SW 1271 (cell line): Measurements from ENCODE around the gene DDX54.
"Not testable (repeated sequence)": the region's sequence is repeated elsewhere in the genome, so short reads cannot be mapped to it uniquely, and the experiment has no call there.

Experiments used
- DNase-seq, 2 experiments: peaks; one replicate each; lab custom pipeline; 2025; lab: John Stamatoyannopoulos, UW

The DDX54 gene

DNA sequence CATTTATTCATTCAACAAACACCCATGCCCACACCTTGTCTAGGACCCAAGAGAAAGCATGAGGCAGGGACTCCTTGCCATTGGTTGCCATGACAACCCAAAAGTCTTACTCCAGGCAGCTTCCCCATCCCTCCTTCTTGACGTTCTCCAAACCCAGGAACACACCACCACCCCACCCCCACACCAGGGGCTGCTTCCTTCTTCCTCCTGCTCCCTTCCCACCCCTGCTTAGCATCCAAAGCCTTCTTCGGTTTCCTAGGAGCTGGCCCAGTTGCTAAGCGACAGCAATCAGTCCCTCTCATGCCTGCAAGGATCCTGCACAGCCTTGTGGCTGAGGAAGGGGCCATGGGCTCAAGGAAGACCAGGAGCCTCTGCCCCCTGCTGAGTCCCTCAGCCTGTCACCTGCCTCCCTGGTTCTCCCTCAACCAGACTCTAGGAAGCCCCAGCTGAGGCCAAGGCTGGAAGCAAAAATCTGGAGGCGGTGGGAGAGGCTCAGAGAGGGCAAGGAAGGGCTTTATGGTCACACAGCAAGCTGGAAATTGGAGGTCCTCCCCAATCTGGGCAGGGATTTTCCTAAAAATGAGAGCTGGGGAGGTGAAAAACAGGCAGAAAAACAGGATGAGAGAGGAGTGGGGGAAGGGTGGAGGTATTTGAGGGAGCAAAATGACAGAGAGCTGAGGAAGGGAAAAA, 65.2 kb downstream of the DDX54 start:
- no peak for DNase-seq

DNA sequence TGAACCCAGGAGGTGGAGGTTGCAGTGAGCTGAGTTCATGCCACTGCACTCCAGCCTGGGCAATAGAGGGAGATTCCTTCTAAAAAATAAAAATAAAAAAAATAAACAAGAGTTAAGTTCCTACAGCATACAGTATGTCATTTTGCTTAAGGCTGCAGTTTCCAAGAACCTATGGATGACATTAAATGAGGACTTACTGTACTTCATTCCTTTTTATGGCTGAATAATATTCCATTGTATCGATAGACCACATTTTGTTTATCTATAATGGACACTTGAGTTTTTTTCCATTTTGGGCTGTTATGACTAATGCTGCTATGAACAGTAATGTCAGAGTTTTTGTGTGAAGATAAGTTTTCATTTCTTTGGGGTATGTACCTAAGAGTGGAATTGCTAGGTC, 67.1 kb downstream of the DDX54 start:
- no peak for DNase-seq

DNA sequence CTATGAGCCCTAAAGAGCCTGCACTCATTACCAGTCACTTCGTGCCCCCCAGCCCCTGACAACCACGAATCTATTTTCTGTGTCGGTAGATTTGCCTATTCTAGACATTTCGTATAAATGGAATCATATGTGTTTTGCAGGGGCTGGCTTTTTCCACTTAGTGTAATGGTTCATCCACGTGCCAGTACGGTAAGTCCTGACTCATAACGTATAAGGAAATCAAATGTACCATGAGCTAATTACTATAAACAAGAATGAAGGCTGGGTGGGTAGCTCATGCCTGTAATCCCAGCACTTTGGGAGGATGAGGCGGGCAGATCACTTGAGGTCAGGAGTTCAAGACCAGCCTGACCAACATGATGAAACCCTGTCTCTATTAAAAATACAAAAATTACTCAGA, 67.6 kb downstream of the DDX54 start:
- DNase-seq, result not testable (repeated sequence)

DNA sequence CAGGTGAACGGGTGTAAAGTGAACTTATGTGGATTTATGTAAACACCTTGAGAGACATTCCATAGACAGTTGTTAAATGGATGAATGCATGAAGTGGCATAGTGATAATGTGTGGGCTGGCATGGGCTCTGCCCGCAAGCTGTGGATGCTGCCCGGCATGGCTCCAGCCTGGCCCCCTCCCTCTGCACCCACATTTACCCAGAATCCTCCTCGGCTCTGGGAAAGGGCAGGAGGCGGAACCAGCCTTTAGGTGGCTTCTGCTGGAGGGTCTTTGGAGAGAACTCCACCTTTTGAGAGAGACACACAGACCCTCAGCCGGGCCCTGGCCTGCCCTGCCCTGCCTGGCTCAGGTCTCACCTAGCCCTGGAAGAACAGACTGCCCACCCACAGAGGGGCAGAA, 68.4 kb downstream of the DDX54 start:
- no peak for DNase-seq

DNA sequence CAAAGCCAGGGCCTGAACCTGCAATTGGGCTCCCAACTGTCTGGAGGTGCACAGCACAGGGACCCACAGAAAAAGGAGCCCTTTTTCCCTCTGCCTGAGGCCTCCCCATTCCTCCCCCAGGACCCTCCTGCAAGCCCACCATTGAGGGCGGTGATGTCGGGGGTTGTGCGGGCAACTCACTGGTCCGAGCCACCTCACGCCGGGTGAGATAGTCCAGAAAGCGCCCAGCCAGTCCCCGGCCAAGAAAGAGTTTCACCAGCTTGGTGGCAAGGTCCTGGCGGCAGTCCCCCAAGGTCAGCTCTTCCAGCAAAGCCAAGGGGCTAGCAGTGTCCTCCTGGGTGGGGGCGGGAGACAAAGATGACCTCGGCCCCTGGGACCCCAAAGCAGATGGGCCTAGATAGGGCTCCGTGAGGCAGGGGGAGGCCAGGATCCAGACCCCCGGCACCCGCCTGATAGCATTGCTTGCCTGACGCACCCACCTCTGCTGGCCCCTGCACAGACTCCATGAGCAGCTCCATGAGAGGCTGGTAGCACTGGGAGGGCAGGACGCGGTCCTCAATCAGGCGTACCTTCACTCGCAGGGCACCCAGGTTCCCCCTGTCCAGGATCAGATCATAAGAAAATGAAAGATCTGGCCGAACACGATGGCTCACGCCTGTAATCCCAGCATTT, 69.7 kb downstream of the DDX54 start:
- no peak for DNase-seq

DNA sequence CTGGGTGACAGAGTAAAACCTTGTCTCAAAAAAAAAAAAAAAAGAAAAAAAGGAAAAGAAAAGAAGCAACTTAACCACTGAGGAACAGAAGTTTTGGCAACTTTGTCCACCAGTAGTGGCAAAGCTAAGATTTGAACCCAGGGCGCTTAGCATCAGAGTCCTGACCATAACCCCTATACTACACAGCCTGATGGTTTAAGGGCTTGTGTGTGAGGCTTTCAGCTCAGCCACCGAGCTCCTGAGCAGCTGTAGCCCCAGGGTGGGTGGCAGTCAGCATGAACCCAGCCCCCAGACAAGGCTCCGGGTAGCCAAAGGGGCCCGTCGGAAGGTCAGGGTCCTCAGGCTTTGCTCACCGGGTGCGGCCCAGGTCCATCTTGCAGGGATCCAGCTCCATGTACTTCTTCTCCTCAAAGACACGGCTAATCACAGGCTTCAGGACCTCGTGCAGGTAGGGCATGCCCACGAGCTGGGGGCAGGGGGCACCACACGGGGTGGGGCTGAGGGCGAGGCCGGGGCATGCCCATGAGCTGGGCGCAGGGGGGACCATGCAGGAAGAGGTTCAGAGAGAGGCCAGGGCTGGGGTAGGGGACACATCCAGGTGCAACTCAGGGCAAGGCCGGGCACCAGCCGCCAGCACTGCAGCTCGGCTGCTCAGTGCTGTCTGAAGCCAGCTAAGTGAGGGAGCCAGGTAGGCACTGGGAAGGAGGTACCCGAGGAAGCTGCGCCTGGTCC, 70.7 kb downstream of the DDX54 start:
- no peak for DNase-seq

DNA sequence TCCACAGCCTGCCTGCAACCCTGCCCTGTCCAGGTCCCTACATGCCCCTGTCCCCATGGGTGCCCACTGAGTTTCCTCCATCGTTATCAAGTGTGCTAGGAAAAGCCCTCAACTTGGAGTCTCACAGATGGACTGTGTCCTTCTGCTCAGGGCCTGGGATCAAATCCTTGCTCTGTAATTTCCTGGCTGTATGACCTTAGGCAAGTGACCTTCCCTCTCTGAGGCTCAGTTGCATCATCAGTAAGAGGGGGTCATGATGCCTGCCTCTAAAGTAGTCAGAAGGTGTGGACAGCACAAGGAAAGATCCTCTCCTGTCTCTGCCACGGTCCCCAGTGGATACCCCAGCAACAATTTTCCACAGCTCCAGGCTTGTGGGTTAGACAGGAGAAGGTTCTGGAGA, 71.9 kb downstream of the DDX54 start:
- DNase-seq, result no peak

DNA sequence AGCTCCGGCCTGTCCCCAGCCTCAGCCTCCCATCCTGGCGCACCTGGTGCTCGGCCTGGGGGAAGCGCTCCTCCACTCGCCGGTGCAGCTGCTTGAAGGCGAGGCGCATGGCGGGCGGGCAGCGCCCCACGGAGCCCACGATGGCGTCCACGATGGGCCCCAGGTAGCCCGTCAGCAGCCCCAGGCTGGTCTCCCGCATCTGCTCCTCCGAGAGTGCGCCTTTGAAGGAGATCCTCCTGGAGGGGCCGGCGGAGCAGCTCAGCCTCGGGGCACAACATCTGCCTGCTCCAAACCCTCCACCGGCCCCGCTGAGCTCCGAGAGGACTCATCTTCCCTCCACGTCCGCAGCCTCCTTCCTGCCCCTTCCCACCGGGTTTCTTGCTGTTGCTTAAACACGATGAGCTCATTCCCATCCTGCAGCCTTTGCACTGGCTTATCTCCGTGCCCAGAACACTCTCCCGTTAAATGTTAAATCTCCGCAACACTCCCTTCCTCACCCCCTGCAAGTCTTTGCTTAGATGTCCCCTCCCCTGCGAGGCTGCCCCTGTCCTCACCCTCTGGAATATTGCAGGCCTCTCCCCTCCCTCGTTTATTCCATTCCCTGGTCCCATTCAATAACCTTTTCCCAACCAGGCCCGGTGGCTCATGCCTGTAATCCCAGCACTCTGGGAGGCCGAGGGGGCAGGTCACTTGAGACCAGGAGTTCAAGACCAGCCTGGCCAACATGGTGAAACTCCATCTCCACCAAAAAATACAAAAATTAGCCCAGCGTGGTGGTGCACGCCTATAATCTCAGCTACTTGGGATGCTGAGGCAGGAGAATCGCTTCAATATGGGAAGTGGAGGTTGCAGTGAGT, 73.0 kb downstream of the DDX54 start:
- DNase-seq, result no peak

DNA sequence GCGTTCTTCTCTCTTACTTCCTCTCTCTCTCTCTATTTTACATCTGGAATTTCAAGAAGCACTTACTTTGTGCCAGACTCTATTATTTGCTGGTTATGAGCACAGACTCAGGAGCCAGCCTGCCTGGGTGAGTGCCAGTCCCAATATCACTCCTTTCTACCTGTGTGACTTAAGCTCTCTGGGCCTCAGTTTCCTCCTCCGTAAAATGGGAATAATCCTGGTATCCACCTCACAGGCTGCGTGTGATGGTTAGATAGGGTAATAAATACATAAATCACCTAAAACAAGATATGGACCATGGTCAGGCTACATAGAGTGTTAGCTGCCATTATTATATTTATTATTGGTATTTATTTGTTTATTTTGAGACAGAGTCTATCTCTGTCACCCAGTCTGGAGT, 74.0 kb downstream of the DDX54 start:
- no peak for DNase-seq

DNA sequence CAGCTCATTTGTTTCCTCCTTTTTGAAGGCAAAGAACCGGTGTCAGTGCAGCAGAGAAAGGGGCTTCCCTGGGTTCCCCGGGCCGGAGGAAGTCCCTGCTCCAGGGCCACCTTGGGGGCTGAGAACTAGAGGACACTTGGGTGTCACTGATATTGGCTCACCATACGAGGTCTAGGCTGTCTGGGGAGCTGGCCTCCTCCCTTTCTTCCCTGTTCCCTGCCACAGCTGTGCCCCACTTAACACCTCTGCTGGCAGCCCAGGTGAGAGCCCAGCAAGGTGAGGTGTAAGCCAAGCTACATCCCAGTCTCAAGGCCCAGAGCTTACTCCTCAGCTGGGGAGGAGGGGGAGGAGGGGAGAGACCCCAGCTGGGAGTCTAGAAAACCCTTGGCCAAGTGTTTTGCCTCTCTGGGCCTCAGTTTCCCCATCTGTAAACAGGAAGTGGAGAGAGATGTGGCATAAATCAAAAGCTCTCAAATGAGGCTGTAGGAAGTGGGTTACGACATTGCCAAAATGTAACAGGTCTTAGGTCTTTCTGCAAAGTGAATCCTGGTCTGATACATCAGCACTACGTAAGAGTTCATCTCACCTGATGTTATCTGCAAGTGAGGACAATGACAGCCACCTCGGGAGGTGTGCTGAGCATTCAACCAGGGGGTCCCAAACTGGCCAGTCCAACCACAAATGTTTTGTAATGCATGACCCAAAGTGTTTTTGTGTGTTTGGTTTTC, 75.2 kb downstream of the DDX54 start:
- DNase-seq, result no peak

DNA sequence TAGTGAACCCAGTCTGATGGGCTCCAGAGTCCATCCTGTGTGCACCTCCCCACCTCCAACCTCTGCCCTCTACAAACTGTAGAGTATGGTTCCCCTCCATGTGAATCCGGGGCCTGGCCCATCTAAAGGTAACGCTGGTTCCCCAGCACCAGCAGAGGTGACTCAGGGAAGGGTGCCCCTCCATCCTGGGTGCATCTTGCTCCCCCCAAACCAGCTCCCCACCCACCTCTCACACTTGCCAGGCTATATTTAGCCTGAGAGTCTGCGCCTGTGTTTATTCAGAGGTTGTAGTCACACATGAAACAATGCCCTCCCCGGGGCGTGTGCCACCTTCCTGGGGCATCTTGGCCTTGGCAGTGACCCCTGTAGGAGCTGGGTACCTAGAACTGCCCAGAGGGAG, 75.9 kb downstream of the DDX54 start:
- DNase-seq, result no peak

DNA sequence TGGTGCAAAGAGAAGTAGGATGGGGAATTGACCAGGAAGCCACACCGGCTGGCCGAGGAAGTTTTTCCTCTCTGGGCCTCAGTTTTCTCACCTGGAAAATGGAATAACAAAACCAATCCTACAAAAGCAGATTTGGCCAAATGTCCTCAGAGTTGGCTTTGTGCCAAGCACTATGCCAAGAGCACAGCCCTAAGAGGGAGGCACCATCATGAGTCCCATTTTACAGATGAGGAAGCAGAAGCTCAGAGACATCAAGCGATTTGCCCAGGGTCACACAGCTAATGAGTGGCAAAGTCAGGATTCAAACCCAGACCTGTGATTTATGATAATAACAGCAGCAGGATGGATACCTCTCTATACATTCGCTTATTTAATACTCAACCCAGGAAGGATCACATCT, 77.0 kb downstream of the DDX54 start:
- DNase-seq, result no peak
